NCI-H510A (cell line): Measurements from ENCODE around the gene COQ10A.

Source experiments
- DNase-seq: peaks from one replicate; lab custom pipeline; 2025; lab: John Stamatoyannopoulos, UW

COQ10A gene

GRCh38 chr12:56315622-56316473 lies 49.1 kb downstream of the COQ10A start, which contains the start of gene CNPY2:
Gene CNPY2 (minus strand): TSS chr12:56315988. CDS start chr12:56315217, 771 bp downstream.
- DNase-seq: peak; percentile 95

- no peak for DNase-seq
These were observed 50.9 kb downstream of the COQ10A start for GRCh38 chr12:56317675-56318074.
